ENCODE data around the gene PTCHD1.

PTCHD1 gene

GRCh38 chrX:23356189-23356588 lies 21.5 kb downstream of the PTCHD1 start:
- DNase-seq: no peak

- no peak for DNase-seq
These were observed 29.8 kb downstream of the PTCHD1 start for GRCh38 chrX:23364416-23364815.

DNA sequence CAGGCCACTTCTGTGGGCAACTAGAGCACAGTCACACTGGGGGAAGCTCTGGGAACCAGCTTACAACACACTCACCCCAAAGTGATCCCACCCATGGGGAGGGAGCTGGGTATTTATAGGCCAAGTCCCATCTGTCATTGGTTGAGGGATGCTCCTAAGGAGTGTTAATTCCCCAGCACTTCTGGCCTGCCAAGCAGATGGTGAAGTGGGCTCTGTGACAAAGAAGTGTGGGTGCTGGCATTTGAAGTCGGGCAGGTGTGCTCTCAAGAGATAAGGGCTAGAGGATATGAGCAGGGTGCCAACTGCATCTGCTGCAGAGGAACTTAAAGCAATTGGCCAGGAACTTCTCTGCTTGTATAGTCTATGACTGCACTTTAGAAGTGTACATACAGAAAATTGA lies 30.9 kb downstream of the PTCHD1 start:
- DNase-seq: no peak

GRCh38 chrX:23366914-23367313 lies 32.3 kb downstream of the PTCHD1 start:
- DNase-seq: no peak

GRCh38 chrX:23369027-23369426 lies 34.4 kb downstream of the PTCHD1 start:
- DNase-seq: no peak

DNA sequence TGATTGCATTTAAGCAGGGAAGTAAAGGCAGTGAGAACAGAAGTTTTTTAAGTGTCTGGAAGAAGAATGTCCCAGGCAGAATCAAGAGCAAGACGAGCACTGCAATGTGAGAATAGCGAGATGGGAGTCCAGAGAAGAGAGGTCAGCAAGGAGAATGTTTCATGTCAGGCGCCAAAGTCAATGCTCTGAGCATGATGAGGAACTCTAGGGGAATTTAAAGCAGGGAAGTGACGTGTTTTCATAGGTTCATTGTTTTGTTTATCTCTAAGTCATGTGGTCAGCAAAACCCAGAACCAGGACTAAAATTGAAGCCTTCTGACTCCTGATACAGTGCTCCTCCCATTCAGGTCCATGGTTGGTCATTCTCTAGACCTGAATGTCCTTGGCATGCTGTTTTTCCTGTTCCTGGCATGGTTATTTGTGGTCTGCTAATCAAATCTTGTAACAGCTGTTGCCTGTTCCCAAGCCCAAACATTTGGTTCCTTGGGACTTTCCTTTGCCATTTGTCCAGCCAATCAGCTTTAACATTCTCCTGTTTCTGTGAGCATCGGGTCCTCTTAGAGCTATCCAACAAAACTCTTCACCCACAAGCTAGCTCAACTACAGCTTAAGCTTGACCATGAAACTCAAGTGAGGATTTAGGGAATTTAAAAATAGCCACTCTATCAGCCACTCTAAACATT lies 37.7 kb downstream of the PTCHD1 start:
- no peak for DNase-seq

- DNase-seq: peak; percentile 67
These were observed 38.6 kb downstream of the PTCHD1 start for GRCh38 chrX:23373129-23373804.

- DNase-seq: no peak
These were observed 39.6 kb downstream of the PTCHD1 start for GRCh38 chrX:23374291-23374690.

DNA sequence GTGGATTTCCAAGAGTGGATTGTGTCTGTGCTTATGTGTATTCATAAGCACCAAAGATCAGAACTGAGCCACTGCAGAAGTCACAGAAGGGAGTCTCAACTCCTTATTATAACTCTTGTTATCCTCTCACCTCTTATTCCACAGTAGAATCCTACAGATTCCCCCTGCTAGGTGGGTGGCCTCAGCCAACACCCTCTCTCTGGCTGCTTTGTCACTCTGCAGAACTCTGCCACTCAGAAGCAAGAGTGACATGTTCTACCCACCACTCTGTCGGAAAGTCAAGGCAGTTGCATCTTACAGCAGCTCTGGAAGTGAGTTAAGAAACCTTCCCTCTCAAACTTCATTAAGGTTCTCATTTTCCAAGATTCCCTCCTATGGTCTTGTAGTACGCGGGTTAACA lies 41.9 kb downstream of the PTCHD1 start:
- no peak for DNase-seq

DNA sequence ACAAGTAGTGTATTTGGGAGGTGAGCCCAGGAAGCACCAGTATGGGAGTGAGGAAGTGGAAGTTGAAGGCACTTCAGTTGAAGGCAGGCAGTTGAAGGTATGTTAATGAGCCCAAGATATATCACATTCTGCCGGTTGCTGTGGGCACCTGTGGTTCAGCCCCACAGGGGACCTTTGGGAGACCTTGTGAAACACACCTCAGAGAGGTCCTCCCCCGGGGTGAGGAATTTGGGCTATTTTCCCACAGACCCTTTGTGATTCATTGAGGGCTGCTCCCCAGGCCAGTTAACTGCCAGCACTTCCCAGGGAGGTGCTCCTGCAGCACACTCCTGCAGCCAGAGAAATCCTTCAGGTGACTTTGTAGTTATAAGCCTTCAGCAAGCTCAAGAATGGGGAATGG lies 45.9 kb downstream of the PTCHD1 start:
- DNase-seq: no peak

DNA sequence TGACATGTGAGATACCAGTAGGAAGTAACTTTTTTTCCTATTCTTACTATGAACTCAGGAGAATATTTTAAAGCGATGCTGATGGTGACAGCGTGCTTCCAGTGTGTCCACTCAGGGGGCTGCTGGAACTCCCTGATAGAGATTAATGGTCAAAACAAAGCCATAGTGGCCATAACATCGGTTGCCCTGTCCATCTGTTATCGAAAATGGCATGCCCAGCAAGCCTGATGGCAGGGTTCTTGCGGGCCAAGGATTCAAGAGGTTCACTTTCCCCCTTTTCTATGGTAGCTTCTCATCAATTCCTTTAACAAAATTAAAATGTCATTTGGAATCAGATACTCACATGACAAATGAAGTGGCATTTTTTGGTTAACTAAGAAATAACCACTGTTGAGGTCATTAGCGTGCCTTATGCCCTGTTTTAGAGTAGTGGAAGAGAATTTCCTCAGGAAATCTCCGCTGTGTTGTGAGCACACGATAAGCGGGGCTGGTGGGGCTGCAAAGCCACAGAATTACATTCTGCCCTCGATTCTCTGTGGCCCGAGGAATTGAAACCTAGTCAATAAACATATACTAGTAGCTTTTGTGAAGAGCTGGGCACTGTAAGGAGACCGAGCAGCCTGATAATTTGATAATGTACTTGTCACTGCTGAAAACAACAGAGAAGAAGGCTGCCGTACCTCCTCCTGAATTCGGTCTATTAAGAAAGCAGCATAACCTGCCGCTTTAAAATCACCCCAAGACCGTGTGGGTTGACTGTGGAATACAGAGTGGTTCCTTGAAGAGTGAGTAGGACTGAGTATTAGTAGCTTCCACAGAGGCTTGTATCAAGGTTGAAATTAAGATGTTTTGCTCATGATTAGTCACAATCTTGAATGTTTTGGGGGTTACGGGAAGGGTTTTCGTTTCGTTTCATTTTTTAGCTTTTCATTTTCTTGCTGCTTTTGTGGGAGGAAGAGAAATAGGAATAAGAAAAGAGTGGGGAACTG lies 46.7 kb downstream of the PTCHD1 start:
- no peak for DNase-seq

GRCh38 chrX:23382572-23382971 lies 47.9 kb downstream of the PTCHD1 start:
- DNase-seq: no peak

GRCh38 chrX:23383411-23383810 lies 48.8 kb downstream of the PTCHD1 start:
- peak; percentile 67 for DNase-seq

DNA sequence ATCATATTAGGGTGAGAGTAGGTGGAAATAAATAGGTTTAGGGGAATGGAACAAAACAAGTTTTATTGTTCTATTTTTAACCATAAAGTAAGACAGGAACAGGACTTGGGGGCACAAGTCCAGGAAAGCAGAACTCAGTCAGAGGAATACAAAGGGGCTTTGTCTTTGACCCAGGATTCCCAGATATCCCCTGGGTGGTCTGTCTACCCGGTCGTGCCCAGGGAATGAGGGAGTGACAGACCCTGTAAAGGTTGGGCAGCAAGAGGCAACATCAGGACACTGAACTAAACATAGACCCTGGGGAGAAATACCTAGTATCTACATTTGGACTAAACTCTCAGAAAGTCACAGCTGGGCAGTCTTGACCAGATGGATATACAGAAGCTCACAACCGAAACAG lies 50.6 kb downstream of the PTCHD1 start:
- no peak for DNase-seq

GRCh38 chrX:23386260-23386659 lies 51.6 kb downstream of the PTCHD1 start:
- DNase-seq: no peak

DNA sequence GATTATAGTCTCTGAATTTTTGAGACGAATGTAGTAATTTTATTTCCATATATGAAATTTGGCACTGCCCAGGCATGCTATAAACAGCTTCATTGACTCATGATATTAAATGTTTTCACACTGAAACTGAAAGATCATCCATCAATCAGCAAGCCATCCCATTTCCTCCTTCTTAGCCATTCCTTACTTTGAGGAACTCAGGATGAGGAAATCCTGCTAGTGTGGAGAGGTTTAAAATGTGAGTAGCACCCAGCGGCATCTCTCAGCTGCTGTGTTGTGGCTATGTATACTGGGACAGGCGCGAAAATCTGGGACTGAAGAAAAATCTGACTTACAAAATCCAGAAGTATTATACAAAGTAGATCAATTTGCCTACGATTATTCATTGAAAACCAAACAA lies 52.1 kb downstream of the PTCHD1 start:
- no peak for DNase-seq

- peak; percentile 14 for DNase-seq
These were observed 53.0 kb downstream of the PTCHD1 start for GRCh38 chrX:23387550-23388184.

DNA sequence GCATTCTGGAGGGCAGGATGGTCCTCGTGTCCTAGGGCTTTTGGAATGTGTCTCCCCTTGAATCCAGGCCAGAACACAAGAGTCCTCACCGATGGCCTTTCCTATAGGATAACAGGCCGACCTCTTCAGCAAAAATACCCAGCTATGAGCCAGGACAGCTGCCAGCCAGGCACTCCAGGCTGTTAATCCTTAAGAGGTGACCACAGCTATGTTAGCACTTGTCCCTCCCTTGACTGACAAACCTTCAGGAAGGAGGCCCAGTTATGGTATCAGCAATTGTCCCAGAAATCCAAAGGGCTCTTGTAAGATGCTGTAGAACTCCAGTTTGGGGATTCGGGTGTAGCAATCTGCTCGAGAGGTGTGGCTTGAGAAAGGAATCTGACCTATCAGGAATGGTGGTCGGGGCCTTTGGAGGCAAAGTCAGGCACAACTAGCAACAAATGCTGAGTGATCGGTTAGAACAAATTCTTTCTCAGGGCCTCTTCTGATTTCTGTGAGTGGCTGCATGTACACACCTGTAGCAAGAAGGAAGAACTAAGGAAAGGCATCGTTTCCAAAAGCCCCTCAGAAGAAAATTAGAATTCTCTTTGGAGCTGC lies 54.6 kb downstream of the PTCHD1 start:
- DNase-seq: no peak

DNA sequence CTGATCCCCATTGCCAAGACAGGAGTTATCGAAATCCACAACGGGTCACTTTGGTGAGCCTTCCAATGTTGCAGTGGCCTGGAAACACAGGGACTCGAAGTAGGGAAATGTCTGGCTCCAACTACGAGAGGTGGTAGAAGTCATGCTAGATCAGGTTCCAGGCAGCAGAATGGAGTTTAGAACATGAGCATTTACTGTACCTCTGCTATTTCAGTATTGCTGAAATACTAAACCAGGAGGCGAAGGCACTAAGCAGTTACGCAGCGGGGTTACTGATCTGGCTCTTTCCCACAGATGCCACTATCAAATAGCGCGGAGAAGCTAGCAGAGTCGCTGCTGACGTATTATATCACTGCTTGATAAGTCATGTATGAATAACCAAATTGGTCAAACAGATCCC lies 56.3 kb downstream of the PTCHD1 start:
- DNase-seq: no peak

GRCh38 chrX:23392195-23392594 lies 57.5 kb downstream of the PTCHD1 start:
- DNase-seq: no peak

GRCh38 chrX:23394421-23394820 lies 59.8 kb downstream of the PTCHD1 start:
- DNase-seq: no peak

DNA sequence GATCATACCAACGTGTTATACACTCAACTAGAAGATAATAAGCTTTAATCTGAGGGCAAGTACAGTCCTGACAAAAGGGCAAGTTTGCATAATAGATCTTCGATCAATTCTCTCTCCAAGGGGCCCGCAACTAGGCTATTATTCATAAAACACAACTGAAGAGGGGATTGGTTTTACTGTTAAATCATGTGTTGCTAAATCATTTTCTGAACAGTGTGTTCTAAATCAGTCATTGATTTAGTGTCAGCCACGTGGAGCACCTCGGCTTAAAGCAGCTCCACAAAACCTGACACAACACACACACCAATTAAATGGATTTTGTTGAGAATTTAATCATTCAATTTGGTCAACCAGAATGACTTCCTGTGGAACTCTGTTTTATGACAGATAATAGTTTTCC lies 61.6 kb downstream of the PTCHD1 start:
- DNase-seq: no peak

Measured in fibroblast of skin of abdomen (primary cell).